Adrenal gland (tissue), 12 donors: Measurements from ENCODE around the gene SEMA7A. TPM values are rescaled to one million over a fixed set of nuclear protein-coding genes. Genes with fewer than 3 reads are reported as not detected.

Source experiments
- DNase-seq, 7 donors: peaks; one replicate each; pipeline ENCODE4 v3.0.0-alpha.2; 2019 to 2020
- H3K27ac ChIP-seq, 5 donors: fragments of 200-600 bp; sonication (generic) in 4 of 5; 1 replicate in 3 of 5; 2 replicates in 2 of 5; pipeline versions ENCODE4 v1.5.1 to v1.8.0; 2016 to 2020; ENCODE audit warnings: mild to moderate bottlenecking in 1 of 5
- H3K27me3 ChIP-seq: fragments of 200-600 bp; 2 replicates; pipeline ENCODE4 v1.8.0; 2021
- H3K36me3 ChIP-seq, 2 donors: fragments of 200-600 bp; replicated peaks in 1 of 2; 1 replicate in 1 of 2; 2 replicates in 1 of 2; pipeline versions ENCODE4 v1.5.1 to v1.8.0; 2018 to 2022
- H3K4me1 ChIP-seq, 2 donors: fragments of 200-600 bp; replicated peaks in 1 of 2; 1 replicate in 1 of 2; 2 replicates in 1 of 2; pipeline versions ENCODE4 v1.5.1 to v1.8.0; 2018 to 2021
- H3K4me3 ChIP-seq, 4 donors: fragments of 200-600 bp; sonication (generic) in 3 of 4; one replicate each; pipeline ENCODE4 v1.5.1; 2016 to 2018
- H3K9me3 ChIP-seq, 3 donors: fragments of 200-600 bp; sonication (generic) in 1 of 3; replicated peaks in 1 of 3; 1 replicate in 2 of 3; 2 replicates in 1 of 3; pipeline versions ENCODE4 v1.5.1 to v1.8.0; 2016 to 2021
- POLR2A ChIP-seq, 2 donors: fragments of 450-650 bp; IDR thresholded peaks; one replicate each; pipeline ENCODE4 v1.6.1; 2017; ENCODE audit warnings: antibody characterized with exemption in 2 of 2, mild to moderate bottlenecking in 2 of 2, moderate library complexity in 1 of 2
- WGBS, 4 donors: extraction: QIAGEN DNeasy Blood & Tissue Kit in 2 of 4; methylation state at CpG; one replicate each; pipeline versions ENCODE4 v1.1.5 to v1.1.7; 2013 to 2017; 5-methylcytosine and 5-hydroxymethylcytosine counted together
- intact Hi-C, 2 donors: fragments of 100-400 bp; cut with DNase I; formaldehyde crosslinking; loops; one replicate each; pipeline versions ENCODE4 v1.14.1 to v1.15.0; 2022 to 2023
- polyA plus RNA-seq, 3 donors: library from polyadenylated mRNA; stranded (reverse); fragments of 200-250 nt in 2 of 3; fragments of 350-450 nt in 1 of 3; fragmentation: Illumina TruSeq in 1 of 3; extraction: RNeasy Lipid Tissue Mini Kit (QIAGEN cat#74804) in 1 of 3; gene quantifications; one replicate each; pipeline ENCODE4 v1.2.3, GENCODE V29; 2013 to 2014
- total RNA-seq, 9 donors: library from RNA; depleted of rRNA in 4 of 9; stranded (reverse); fragments of >200 nt in 4 of 9; fragments of 120-200 nt in 1 of 9; fragmentation: NEBNext Ultra II Directional in 1 of 9; extraction: Animal tissue kit (Norgen Biotek cat#: 25700) in 1 of 9; gene quantifications; one replicate each; pipeline versions ENCODE4 v1.1.0 to v1.2.4, GENCODE V29; 2013 to 2023
- TF ChIP-seq, protein P1 (sequence below), 6 experiments: fragments of 450-650 bp in 4 of 6; fragments of 200-600 bp in 2 of 6; sonication (generic) in 1 of 6; IDR thresholded peaks; 1 replicate in 5 of 6; 2 replicates in 1 of 6; pipeline versions ENCODE4 v1.5.1 to v1.8.0; 2016 to 2021; ENCODE audit warnings: antibody characterized with exemption in 6 of 6, mild to moderate bottlenecking in 2 of 6, moderate library complexity in 1 of 6
- donor health status: healthy with polysubstance abuse.
- donor health status: Bipolar disorder and iron deficiency.
- donor health status: DM: yes; HTN: yes; CAD: no.
- donor health status: DM: no; HTN: no; CAD: no.
- donor health status: DM: no; HTN: no; CAD: no.
- donor health status: DM: yes; HTN: yes; CAD: no.

Gene SEMA7A
- total and polyA plus RNA-seq, 12 donors = 1.3 to 32.0 (median 3.7) TPM

GRCh38 chr15:74421302-74422245 is 12.2 kb downstream of the SEMA7A start:
- 91 to 94% (median 93%) methylated on average over 18 to 20 of the region's 20 CpGs for WGBS, 4 donors
- peaks cover 6 to 32% of the 10 kb centered on the region in 2 donors for H3K4me1 ChIP-seq
- H3K9me3 ChIP-seq = no peaks in the 10 kb centered on the region
- H3K27ac ChIP-seq = peak overlapping the region in 1 of 5 donors; percentile 84
- TF ChIP-seq, protein P1, sequence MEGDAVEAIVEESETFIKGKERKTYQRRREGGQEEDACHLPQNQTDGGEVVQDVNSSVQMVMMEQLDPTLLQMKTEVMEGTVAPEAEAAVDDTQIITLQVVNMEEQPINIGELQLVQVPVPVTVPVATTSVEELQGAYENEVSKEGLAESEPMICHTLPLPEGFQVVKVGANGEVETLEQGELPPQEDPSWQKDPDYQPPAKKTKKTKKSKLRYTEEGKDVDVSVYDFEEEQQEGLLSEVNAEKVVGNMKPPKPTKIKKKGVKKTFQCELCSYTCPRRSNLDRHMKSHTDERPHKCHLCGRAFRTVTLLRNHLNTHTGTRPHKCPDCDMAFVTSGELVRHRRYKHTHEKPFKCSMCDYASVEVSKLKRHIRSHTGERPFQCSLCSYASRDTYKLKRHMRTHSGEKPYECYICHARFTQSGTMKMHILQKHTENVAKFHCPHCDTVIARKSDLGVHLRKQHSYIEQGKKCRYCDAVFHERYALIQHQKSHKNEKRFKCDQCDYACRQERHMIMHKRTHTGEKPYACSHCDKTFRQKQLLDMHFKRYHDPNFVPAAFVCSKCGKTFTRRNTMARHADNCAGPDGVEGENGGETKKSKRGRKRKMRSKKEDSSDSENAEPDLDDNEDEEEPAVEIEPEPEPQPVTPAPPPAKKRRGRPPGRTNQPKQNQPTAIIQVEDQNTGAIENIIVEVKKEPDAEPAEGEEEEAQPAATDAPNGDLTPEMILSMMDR (IDR thresholded peaks at IDR 0.05) = no peak
- TF ChIP-seq POLR2A (IDR thresholded peaks at IDR 0.05) = no peak
- no peaks in the 10 kb centered on the region for H3K36me3 ChIP-seq
- H3K27me3 ChIP-seq = no peaks in the 10 kb centered on the region
- no peak for DNase-seq
- intact Hi-C loops = no loop called here
- no peak overlapping the region for H3K4me3 ChIP-seq

DNA sequence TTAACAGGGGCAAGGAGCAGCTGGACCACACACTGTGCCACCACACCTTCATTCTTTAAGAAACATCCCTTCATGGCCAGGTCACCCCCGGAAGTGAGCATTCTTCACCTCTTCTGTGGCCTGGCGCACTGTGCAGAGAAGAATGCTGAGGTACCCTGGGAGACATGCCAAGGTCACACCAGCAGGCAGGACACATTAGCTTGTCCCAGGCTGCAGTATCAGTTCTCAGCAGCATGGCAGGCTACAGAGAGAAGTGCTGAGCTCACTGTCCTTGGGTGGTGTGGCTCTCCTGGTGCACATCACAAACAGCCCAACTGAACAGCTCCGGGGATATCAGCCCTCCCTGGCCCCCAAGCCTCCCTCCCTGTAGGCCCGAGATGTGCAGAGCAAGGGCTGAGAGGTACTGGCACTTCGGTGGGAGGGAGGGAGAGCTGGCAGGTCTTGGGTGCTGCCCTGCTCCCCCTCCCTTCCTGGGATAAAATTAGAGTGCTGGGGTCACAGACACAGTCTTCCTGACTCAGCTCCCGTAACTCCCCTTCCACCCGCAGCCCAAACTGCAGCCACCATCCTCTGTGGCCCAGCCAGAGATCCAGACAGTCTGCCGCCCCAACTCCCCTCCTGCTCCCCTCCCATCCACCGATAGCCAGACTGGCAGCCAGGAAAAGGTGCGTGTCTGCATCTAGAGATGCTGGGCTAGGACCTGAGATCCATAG is 13.4 kb downstream of the SEMA7A start:
- no peak for TF ChIP-seq POLR2A (IDR thresholded peaks at IDR 0.05)
- TF ChIP-seq, protein P1 (IDR thresholded peaks at IDR 0.05) = peak in 1 of 6 experiments; percentile 29
- Histone ChIP-seq H3K4me1 (peaks cover 6 to 32% of the 10 kb centered on the region in 2 donors), H3K27me3 (no peaks in the 10 kb centered on the region), H3K4me3 (no peak overlapping the region), H3K27ac (peak overlapping the region in 2 of 5 donors; percentile 56 to 84), H3K9me3 (no peaks in the 10 kb centered on the region), H3K36me3 (no peaks in the 10 kb centered on the region)
- 39 to 52% (median 42%) methylated on average over 7 to 10 of the region's 10 CpGs for WGBS, 4 donors
- DNase-seq = peak; percentile 65 to 93 (median 90)
- intact Hi-C loops = no loop called here

DNA sequence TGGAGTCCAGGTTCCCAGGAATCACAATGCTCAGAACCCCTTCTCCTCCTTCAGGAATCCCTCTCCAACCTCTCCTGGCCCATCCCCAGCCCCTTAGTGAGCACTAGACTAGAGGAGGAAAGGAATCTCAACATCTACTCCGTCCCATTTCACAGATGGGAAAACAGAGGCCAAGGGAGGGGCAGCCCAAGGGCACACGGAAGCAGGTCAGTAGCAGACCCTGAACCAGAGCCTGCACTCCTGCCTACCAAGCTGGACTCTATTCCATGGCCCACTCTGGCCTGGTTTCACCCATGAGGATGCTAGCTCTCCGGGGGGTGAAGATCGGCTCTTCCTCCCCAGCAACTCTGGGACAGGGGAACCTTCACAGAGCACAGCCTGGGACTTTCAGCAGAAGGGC is 14.3 kb downstream of the SEMA7A start:
- WGBS, 4 donors = 84 to 91% (median 89%) methylated on average over 4 of the region's 4 CpGs
- Histone ChIP-seq H3K36me3 (no peaks in the 10 kb centered on the region), H3K9me3 (no peaks in the 10 kb centered on the region), H3K4me1 (peaks cover 6 to 32% of the 10 kb centered on the region in 2 donors), H3K27ac (peak overlapping the region in 1 of 5 donors; percentile 84), H3K4me3 (no peak overlapping the region), H3K27me3 (no peaks in the 10 kb centered on the region)
- intact Hi-C loops = no loop called here
- TF ChIP-seq, protein P1 (IDR thresholded peaks at IDR 0.05) = no peak
- TF ChIP-seq POLR2A (IDR thresholded peaks at IDR 0.05) = no peak
- no peak for DNase-seq
